ENCODE data around the gene NDUFAF8. TPM values are rescaled to one million over a fixed set of nuclear protein-coding genes. Genes with fewer than 3 reads are reported as not detected.

Gene NDUFAF8
- total and polyA plus RNA-seq, 3 donors from 2014 or later = 61.1 to 63.4 (median 62.5) TPM

DNA sequence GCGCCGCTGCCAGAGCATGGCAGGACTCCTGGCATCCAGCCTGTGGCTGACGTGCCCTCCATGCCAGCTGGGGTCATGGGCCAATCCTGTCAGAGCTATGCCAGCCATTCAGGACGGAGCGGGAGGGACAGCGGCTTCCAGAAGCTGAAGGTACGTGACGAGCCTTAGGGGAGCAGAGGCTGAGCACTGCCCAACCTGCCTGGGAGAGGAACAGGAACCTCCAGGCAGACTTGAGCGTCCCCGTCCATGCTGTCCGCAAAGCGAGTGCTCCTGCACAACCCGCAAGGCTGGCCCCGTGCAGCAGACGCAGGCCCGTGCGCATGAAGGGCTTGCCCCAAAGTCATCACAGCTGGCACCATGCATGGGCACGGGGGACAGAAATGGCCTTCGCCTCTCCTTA lies 21.5 kb downstream of the NDUFAF8 start:
- no peaks in the 10 kb centered on the region for H3K36me3 ChIP-seq (ENCODE audit: low read depth, missing control alignments)
- DNase-seq = no peak
- no peaks in the 10 kb centered on the region for H3K27me3 ChIP-seq
- no peak for TF ChIP-seq CTCF (IDR thresholded peaks at IDR 0.05)
- TF ChIP-seq POLR2A (IDR thresholded peaks at IDR 0.05) = no peak
- H3K27ac ChIP-seq = no peak overlapping the region
- intact Hi-C loops (cut with DNase I; ENCODE audit: low total_unique reads) = no loop called here
- 97% methylated on average over 14 to 19 of the region's 19 CpGs for WGBS, 2 donors
- no peaks in the 10 kb centered on the region for H3K4me1 ChIP-seq
- H3K9me3 ChIP-seq = no peaks in the 10 kb centered on the region
- no peak overlapping the region for H3K4me3 ChIP-seq

DNA sequence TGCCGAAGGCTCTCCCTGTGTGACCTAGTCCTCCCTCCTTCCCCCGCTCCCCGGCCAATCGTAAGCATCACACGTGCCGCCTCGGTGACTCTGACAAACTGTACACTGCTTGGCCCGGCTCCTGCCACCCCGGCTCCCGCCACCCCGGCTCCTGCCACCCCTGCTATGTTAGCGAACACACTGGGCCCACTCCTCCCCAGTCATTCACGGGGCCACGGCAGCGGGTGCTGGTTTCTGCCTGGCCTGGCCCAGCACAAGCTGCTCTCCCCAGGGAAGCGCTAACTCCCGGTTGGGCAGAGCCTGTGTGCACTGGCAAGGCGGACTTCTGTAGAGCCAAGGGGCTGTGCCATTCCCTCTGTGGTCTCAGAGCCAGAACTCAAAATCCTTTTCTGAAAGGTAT lies 22.0 kb downstream of the NDUFAF8 start:
- 96 to 97% methylated on average over 18 of the region's 18 CpGs for WGBS, 2 donors

DNA sequence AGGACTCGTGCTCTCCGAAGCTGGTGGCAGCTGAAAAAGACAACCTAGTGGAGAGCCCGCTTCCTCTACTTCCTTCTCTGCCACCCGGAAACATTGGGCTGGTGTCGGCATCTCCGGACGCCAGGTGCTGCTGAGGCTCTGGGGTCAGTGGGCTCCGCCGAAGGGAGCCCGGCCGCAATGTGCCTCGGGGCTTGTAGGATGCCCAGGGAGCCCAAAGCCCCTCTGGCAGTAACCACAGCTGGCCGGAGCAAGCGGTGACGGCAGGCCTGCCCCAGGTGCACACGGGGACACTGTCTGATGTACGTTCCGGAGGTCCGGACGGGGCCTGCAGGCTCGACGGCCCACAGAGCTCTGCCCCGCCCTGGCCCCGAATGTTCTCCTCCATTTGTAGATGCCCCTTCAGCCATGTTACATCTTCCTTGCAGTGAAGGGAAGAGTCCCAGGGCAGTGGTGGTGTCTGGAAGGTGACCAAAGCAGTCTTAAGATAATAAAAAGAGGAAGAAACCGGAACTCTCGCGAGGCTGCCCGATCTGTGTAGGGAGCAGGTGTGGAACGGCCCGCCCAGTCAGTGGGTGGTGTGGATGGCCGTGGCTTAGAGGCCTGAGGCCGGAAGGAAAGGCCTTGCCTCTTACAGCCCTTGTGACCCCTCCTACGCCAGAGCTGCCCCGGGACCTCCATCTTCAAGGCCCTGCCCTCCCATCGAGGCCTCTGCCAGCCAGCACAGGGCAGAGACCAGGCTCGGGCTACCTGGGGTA lies 22.6 kb downstream of the NDUFAF8 start:
- TF ChIP-seq CTCF (IDR thresholded peaks at IDR 0.05) = no peak
- no peak for TF ChIP-seq POLR2A (IDR thresholded peaks at IDR 0.05)
- Histone ChIP-seq H3K4me3 (no peak overlapping the region), H3K9me3 (no peaks in the 10 kb centered on the region), H3K4me1 (no peaks in the 10 kb centered on the region), H3K36me3 (ENCODE audit: low read depth, missing control alignments) (no peaks in the 10 kb centered on the region), H3K27me3 (no peaks in the 10 kb centered on the region), H3K27ac (no peak overlapping the region)
- no peak for DNase-seq
- WGBS, 2 donors = 90 to 92% methylated on average over 34 to 36 of the region's 36 CpGs
- intact Hi-C loops (cut with DNase I; ENCODE audit: low total_unique reads) = no loop called here

More for the DNA sequence above, 22.0 kb downstream of the NDUFAF8 start:
- Histone ChIP-seq H3K4me1 (no peaks in the 10 kb centered on the region), H3K27ac (no peak overlapping the region), H3K9me3 (no peaks in the 10 kb centered on the region), H3K27me3 (no peaks in the 10 kb centered on the region), H3K4me3 (no peak overlapping the region), H3K36me3 (ENCODE audit: low read depth, missing control alignments) (no peaks in the 10 kb centered on the region)
- DNase-seq = no peak
- intact Hi-C loops (cut with DNase I; ENCODE audit: low total_unique reads) = no loop called here
- TF ChIP-seq CTCF (IDR thresholded peaks at IDR 0.05) (no peak), POLR2A (IDR thresholded peaks at IDR 0.05) (no peak)

DNA sequence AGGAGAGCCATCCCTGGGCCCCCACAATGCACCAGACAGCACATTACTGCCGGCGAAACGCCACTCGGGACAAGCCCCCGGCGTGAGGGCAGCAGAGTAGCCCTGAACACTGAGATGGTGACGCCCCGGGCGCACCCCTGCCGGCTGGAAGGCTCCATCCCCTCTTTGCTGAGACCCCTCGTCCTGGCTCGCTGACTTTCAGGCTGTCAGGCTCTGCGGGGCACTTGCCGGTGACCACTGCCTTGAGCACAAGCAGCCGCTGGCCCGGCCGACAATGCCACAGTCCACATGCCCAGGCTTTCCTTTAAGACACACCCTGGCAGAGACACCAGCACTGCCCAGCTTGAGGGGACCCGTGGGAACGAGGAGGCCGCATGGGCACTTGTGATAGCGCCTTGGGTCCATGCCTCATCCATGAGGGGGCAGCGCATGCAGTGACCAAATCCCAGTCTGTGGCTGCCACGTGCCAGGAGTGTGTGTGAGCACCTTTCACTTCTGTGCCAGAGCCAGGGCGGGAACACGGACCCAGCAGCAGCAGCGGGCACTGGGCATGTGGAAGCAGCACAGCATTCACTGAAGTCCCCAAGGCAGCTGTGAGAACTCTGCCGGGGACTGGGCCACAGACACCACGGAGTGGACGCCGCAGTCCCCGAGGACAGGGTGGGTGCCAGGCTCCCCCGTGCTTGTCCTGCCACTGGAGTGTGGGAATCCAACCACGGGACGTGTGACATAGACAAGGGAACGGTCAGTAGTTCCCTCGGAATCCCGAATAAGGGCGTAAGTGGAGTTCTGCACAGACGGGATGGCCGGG lies 24.5 kb downstream of the NDUFAF8 start:
- H3K27me3 ChIP-seq = no peaks in the 10 kb centered on the region
- no peak overlapping the region for H3K27ac ChIP-seq
- TF ChIP-seq CTCF (IDR thresholded peaks at IDR 0.05) (no peak), POLR2A (IDR thresholded peaks at IDR 0.05) (no peak)
- no peaks in the 10 kb centered on the region for H3K4me1 ChIP-seq
- no peaks in the 10 kb centered on the region for H3K36me3 ChIP-seq (ENCODE audit: low read depth, missing control alignments)
- no peak overlapping the region for H3K4me3 ChIP-seq
- DNase-seq = no peak
- H3K9me3 ChIP-seq = no peaks in the 10 kb centered on the region
- WGBS, 2 donors = 96 to 97% methylated on average over 25 to 40 of the region's 40 CpGs
- intact Hi-C loops (cut with DNase I; ENCODE audit: low total_unique reads) = no loop called here
